Measurements from ENCODE around the gene AMOT.
"Not testable (repeated sequence)": the region's sequence is repeated elsewhere in the genome, so short reads cannot be mapped to it uniquely, and the experiment has no call there.

AMOT gene

GRCh38 chrX:112867570-112867969 lies 26.9 kb upstream of the AMOT start:
- no peak overlapping the region for H3K4me3 ChIP-seq (ENCODE audit: low read length)
- peak; percentile 13 for TF ChIP-seq CTCF (IDR thresholded peaks at IDR 0.05; ENCODE audit: insufficient read depth, low read depth, low read length, missing control alignments)
- DNase-seq (ENCODE audit: low read depth): no peak

GRCh38 chrX:112866175-112866574 lies 25.5 kb upstream of the AMOT start:
- no peak for TF ChIP-seq CTCF (IDR thresholded peaks at IDR 0.05; ENCODE audit: insufficient read depth, low read depth, low read length, missing control alignments)
- no peak for DNase-seq (ENCODE audit: low read depth)
- no peak overlapping the region for H3K4me3 ChIP-seq (ENCODE audit: low read length)

DNA sequence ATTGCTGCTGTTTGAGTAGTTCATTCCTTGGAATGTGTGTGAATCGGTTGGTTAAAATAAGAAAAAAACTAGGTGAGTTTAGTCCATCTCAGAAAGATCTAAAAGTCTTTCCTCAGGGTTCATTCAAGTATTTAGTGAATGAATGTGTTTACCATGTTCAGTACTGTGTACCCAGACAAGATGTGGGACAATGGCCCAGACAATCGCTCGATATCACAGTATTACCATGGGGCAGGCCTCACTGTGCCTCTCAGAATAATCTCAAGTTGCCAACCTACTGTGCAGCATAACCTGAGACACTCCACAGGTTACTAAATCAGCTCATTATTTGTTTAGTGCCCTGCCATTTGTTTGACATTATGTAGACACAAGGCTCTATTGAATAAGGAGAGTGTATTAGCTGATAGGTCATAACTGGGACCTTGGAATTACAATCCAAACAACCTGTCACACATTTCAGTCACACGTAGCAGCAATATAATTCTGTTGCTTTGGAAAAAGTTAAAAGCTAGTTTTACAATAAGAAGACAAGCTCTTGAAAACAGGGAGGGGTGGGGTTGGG lies 24.9 kb upstream of the AMOT start:
- H3K4me3 ChIP-seq (ENCODE audit: low read length): no peak overlapping the region
- TF ChIP-seq CTCF (IDR thresholded peaks at IDR 0.05; ENCODE audit: insufficient read depth, low read depth, low read length, missing control alignments): no peak
- DNase-seq (ENCODE audit: low read depth): no peak

DNA sequence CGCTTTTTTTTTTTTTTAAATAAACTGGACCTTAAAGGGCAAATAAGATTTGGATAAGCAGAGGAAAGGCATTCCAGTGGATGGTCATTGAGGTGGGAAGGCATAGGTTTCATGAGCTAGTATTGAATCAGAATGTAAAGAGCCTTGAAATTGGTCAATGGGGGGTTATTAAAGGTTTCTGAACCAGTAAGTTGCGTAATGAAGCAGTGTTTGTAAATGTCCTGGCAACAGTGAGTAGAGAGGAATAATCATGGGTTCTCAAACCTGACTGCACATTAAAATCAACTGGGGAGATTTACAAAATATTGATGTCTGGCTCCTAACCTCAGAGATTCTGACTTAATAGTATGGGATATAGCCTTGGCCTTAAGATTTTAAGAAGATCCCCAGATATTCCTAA lies 23.2 kb upstream of the AMOT start:
- no peak overlapping the region for H3K4me3 ChIP-seq (ENCODE audit: low read length)
- TF ChIP-seq CTCF (IDR thresholded peaks at IDR 0.05; ENCODE audit: insufficient read depth, low read depth, low read length, missing control alignments): no peak
- DNase-seq (ENCODE audit: low read depth): no peak

DNA sequence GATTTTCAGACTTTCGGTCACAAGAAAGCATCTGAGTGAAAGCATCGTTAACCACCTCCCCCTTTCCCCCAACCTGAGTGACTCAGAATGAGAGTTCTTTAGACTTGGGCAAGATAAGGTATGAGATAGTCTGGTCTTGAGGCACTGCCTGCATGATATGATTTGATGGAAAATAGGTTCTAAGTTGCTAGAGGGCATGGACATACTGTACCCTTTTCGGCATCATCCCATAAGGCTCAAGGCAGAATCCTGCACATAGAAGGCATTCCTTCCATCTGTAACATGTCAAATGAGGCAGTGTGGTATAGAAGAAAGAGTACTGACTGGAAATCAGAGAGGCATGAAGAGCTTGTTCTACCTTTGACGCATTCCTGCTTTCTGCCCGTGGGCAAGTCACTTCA lies 16.8 kb upstream of the AMOT start:
- DNase-seq (ENCODE audit: low read depth): no peak
- no peak for TF ChIP-seq CTCF (IDR thresholded peaks at IDR 0.05; ENCODE audit: insufficient read depth, low read depth, low read length, missing control alignments)
- no peak overlapping the region for H3K4me3 ChIP-seq (ENCODE audit: low read length)

DNA sequence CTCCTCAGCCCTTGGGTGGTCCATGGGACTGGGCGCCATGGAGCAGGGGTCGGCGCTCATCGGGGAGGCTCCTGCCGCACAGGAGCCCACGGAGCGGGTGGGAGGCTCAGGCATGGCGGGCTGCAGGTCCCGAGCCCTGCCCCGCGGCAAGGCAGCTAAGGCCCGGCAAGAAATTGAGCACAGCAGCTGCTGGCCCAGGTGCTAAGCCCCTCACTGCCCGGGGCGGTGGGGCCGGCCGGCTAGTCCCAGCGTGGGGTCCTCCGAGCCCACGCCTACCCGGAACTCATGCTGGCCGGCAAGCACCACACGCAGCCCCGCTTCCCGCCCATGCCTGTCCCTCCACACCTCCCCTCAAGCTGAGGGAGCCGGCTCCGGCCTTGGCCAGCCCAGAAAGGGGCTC lies 14.3 kb upstream of the AMOT start:
- not testable (repeated sequence) for H3K4me3 ChIP-seq (ENCODE audit: low read length); DNase-seq (ENCODE audit: low read depth)

GRCh38 chrX:112852851-112853250 lies 12.2 kb upstream of the AMOT start:
- DNase-seq (ENCODE audit: low read depth): no peak
- no peak overlapping the region for H3K4me3 ChIP-seq (ENCODE audit: low read length)
- TF ChIP-seq CTCF (IDR thresholded peaks at IDR 0.05; ENCODE audit: insufficient read depth, low read depth, low read length, missing control alignments): no peak
